HepG2 (cell line): ENCODE results near the gene SLC35D2. TPM values are rescaled to one million over a fixed set of nuclear protein-coding genes. Genes with fewer than 3 reads are reported as not detected.

Experiments
- AHDC1 ChIP-seq: sonication (generic); formaldehyde crosslinking; IDR thresholded peaks from 2 replicates; pipeline ENCODE4 v1.5.1; 2020; ENCODE audit warnings: mild to moderate bottlenecking, missing genetic modification reagents, borderline replicate concordance
- ARID3A ChIP-seq: IDR thresholded peaks from 2 replicates; pipeline ENCODE4 v1.6.1; 2012; ENCODE audit warnings: low read depth, low read length, improper control_type of control experiment
- ASH2L ChIP-seq: fragments of 300-600, 200-600 bp; sonication (generic); IDR thresholded peaks from 2 replicates; pipeline ENCODE4 v1.7.0; 2017; ENCODE audit warnings: low read depth, mild to moderate bottlenecking, moderate library complexity, mixed read lengths, low read length; ENCODE audit not compliant: insufficient read length
- BCL6 ChIP-seq: IDR thresholded peaks from 2 replicates; pipeline ENCODE4 v1.6.1; 2016; ENCODE audit warnings: missing genetic modification reagents, missing compliant biosample characterization
- CEBPB ChIP-seq: IDR thresholded peaks from 2 replicates; pipeline ENCODE4 v1.6.1; 2011; ENCODE audit warnings: low read depth, low read length, improper control_type of control experiment, borderline replicate concordance
- CENPX ChIP-seq: sonication (generic); formaldehyde crosslinking; IDR thresholded peaks from 2 replicates; pipeline ENCODE4 v1.9.0; 2021; ENCODE audit warnings: mild to moderate bottlenecking, missing genetic modification reagents, moderate library complexity
- FOXA3 ChIP-seq: IDR thresholded peaks from 2 replicates; pipeline ENCODE4 v1.6.1; 2016; ENCODE audit warnings: missing genetic modification reagents, missing compliant biosample characterization
- FOXP1 ChIP-seq, 2 experiments: fragments of 450-650 bp in 1 of 2; IDR thresholded peaks; 2 replicates each; pipeline ENCODE4 v1.6.1; 2017 to 2018; ENCODE audit warnings: antibody characterized with exemption in 1 of 2
- GATAD2A ChIP-seq: IDR thresholded peaks from 2 replicates; pipeline ENCODE4 v1.6.1; 2016
- HMGA1 ChIP-seq: sonication (generic); formaldehyde crosslinking; conservative IDR thresholded peaks from 2 replicates; pipeline ENCODE4 v1.4.0; 2020; ENCODE audit warnings: missing genetic modification reagents
- HNF4G ChIP-seq, 2 experiments: sonication (generic) in 1 of 2; formaldehyde crosslinking in 1 of 2; IDR thresholded peaks; 2 replicates each; pipeline versions ENCODE4 v1.4.0 to v1.6.1; 2011 to 2020; ENCODE audit warnings: borderline replicate concordance in 2 of 2, low read depth in 2 of 2, mild to moderate bottlenecking in 2 of 2, low read length in 1 of 2, missing genetic modification reagents in 1 of 2, moderate library complexity in 1 of 2
- KDM5B ChIP-seq: sonication (generic); formaldehyde crosslinking; IDR thresholded peaks from 2 replicates; pipeline ENCODE4 v1.4.0; 2020; ENCODE audit warnings: missing genetic modification reagents, mild to moderate bottlenecking, borderline replicate concordance
- KDM6A ChIP-seq: IDR thresholded peaks from 2 replicates; pipeline ENCODE4 v1.6.1; 2016; ENCODE audit warnings: low read depth
- MAZ ChIP-seq, 2 experiments: sonication (generic) in 1 of 2; formaldehyde crosslinking in 1 of 2; IDR thresholded peaks; 2 replicates each; pipeline versions ENCODE4 v1.5.0 to v1.6.1; 2012 to 2020; ENCODE audit warnings: low read depth in 2 of 2, mild to moderate bottlenecking in 2 of 2, borderline replicate concordance in 1 of 2, improper control_type of control experiment in 1 of 2, low read length in 1 of 2, missing genetic modification reagents in 1 of 2, moderate library complexity in 1 of 2
- MED1 ChIP-seq: sonication (generic); formaldehyde crosslinking; IDR thresholded peaks from 2 replicates; pipeline ENCODE4 v1.4.0; 2020; ENCODE audit warnings: missing genetic modification reagents
- MIXL1 ChIP-seq: IDR thresholded peaks from 2 replicates; pipeline ENCODE4 v1.6.1; 2016
- PPARG ChIP-seq: conservative IDR thresholded peaks from 2 replicates; pipeline ENCODE4 v1.6.1; 2016; ENCODE audit warnings: missing biosample characterization, missing genetic modification reagents
- RBFOX2 ChIP-seq: fragments of 200-400 bp; formaldehyde crosslinking; IDR thresholded peaks from 2 replicates; pipeline ENCODE4 v1.6.1; 2017; ENCODE audit warnings: low read depth, mild to moderate bottlenecking, low read length
- SAP130 ChIP-seq: IDR thresholded peaks from 2 replicates; pipeline ENCODE4 v1.6.1; 2016; ENCODE audit warnings: low read depth
- ZNF30 ChIP-seq: sonication (generic); formaldehyde crosslinking; IDR thresholded peaks from 2 replicates; pipeline ENCODE4 v1.5.0; 2020; ENCODE audit warnings: mild to moderate bottlenecking, missing genetic modification reagents
- ZSCAN30 ChIP-seq: sonication (generic); formaldehyde crosslinking; IDR thresholded peaks from 2 replicates; pipeline ENCODE4 v1.5.0; 2020; ENCODE audit warnings: mild to moderate bottlenecking, missing genetic modification reagents
- polyA plus RNA-seq, 8 experiments: library from polyadenylated mRNA; depleted of rRNA in 3 of 8; stranded (reverse) in 7 of 8; unstranded in 1 of 8; fragments of >200 nt; fragmentation: Illumina TruSeq in 4 of 8; extraction: Trizol in 4 of 8; gene quantifications; 2 replicates each; pipeline versions ENCODE4 v1.2.1 to v1.2.3, GENCODE V29; 2011 to 2016; ENCODE audit warnings: low read depth in 4 of 8, missing spikeins in 1 of 8, mixed read lengths in 1 of 8; ENCODE audit not compliant: insufficient read depth in 1 of 8
- total RNA-seq, 5 experiments: library from RNA; depleted of rRNA; stranded (reverse); fragments of >200 nt; fragmentation: Illumina TruSeq; extraction: Trizol; gene quantifications; 2 replicates each; pipeline ENCODE4 v1.2.3, GENCODE V29; 2016; ENCODE audit warnings: low read depth in 1 of 5

The SLC35D2 gene
- total and polyA plus RNA-seq, 2 of the 13 experiments (the other 11 are each of a cell fraction or from before 2014, with no cell fraction given): 96.2 to 103 TPM

GRCh38 chr9:96386157-96386556 lies 2.6 kb upstream of the SLC35D2 start (continued):
- peak; percentile 70; the same call in 1 of the 2 replicates for TF ChIP-seq CEBPB
- TF ChIP-seq ARID3A: peak; percentile 82; the same call in 1 of the 2 replicates
- peak; percentile 66 for TF ChIP-seq PPARG (CRISPR knock-in tag)
- peak; percentile 82 for TF ChIP-seq GATAD2A
- peak; percentile 46; the same call in 1 of the 2 replicates for TF ChIP-seq KDM6A
- no peak for TF ChIP-seq FOXP1 (IDR thresholded peaks at IDR 0.05)
- TF ChIP-seq FOXP1 (CRISPR knock-in tag; IDR thresholded peaks at IDR 0.05): peak; percentile 39; the same call in 1 of the 2 replicates
- TF ChIP-seq FOXA3 (CRISPR knock-in tag): peak; percentile 68
- TF ChIP-seq SAP130 (CRISPR knock-in tag): peak; percentile 66
- peak; percentile 38; the same call in 1 of the 2 replicates for TF ChIP-seq RBFOX2
- TF ChIP-seq HNF4G (IDR thresholded peaks at IDR 0.05; ENCODE audit: borderline replicate concordance, low read depth, low read length): 0 out of 2 replicates have a peak, but pooled peaks have one; percentile 11
- no peak for TF ChIP-seq HNF4G (CRISPR knock-in tag; IDR thresholded peaks at IDR 0.05; ENCODE audit: borderline replicate concordance, low read depth)
- TF ChIP-seq ASH2L: no peak
- TF ChIP-seq HMGA1 (CRISPR knock-in tag): no peak
- no peak for TF ChIP-seq MAZ (IDR thresholded peaks at IDR 0.05; ENCODE audit: borderline replicate concordance, low read depth, low read length)
- no peak for TF ChIP-seq MAZ (CRISPR knock-in tag; IDR thresholded peaks at IDR 0.05; ENCODE audit: low read depth)
- TF ChIP-seq ZSCAN30 (CRISPR knock-in tag): no peak
- peak; percentile 83 for TF ChIP-seq MIXL1 (CRISPR knock-in tag)
- no peak for TF ChIP-seq CENPX (CRISPR knock-in tag)
- TF ChIP-seq BCL6 (CRISPR knock-in tag): peak; percentile 29; the same call in 1 of the 2 replicates
- no peak for TF ChIP-seq ZNF30 (CRISPR knock-in tag)
- TF ChIP-seq MED1: 0 out of 2 replicates have a peak, but pooled peaks have one; percentile 46
- TF ChIP-seq AHDC1 (CRISPR knock-in tag): no peak; the same call in 1 of the 2 replicates
- TF ChIP-seq KDM5B (CRISPR knock-in tag): no peak
